BLaER1 (cell line): ENCODE measurements around the gene DAPK2.

Source experiments
- H3K27ac ChIP-seq: shearing (Covaris generic); formaldehyde crosslinking; 2 replicates; pipeline ENCODE4 v1.8.1; 2022
- H3K27me3 ChIP-seq: shearing (Covaris generic); formaldehyde crosslinking; 2 replicates; pipeline ENCODE4 v1.8.1; 2022
- H3K36me3 ChIP-seq: shearing (Covaris generic); formaldehyde crosslinking; 2 replicates; pipeline ENCODE4 v1.8.1; 2022
- H3K4me1 ChIP-seq: shearing (Covaris generic); formaldehyde crosslinking; 2 replicates; pipeline ENCODE4 v1.8.1; 2022
- H3K4me2 ChIP-seq: shearing (Covaris generic); formaldehyde crosslinking; 2 replicates; pipeline ENCODE4 v1.8.1; 2022
- H3K4me3 ChIP-seq: shearing (Covaris generic); formaldehyde crosslinking; 2 replicates; pipeline ENCODE4 v1.8.1; 2022
- H3K9ac ChIP-seq: shearing (Covaris generic); formaldehyde crosslinking; 2 replicates; pipeline ENCODE4 v1.8.1; 2022
- H3K9me3 ChIP-seq: shearing (Covaris generic); formaldehyde crosslinking; 2 replicates; pipeline ENCODE4 v1.8.1; 2022
- H4K20me1 ChIP-seq: shearing (Covaris generic); formaldehyde crosslinking; 2 replicates; pipeline ENCODE4 v1.8.1; 2022
- Cebpa-rat ChIP-seq: shearing (Covaris generic); IDR thresholded peaks from 2 replicates; pipeline ENCODE4 v1.8.1; 2022

Gene DAPK2

GRCh38 chr15:63991706-63992105 is 54.6 kb downstream of the DAPK2 start:
- Histone ChIP-seq H3K4me3 (no peak overlapping the region), H3K4me2 (peak overlapping the region; percentile 65), H3K27ac (peak overlapping the region; percentile 28; the same call in 1 of the 2 replicates), H3K9ac (no peak overlapping the region; the same call in 1 of the 2 replicates), H3K9me3 (no peaks in the 10 kb centered on the region), H3K36me3 (no peaks in the 10 kb centered on the region), H4K20me1 (no peaks in the 10 kb centered on the region), H3K4me1 (peaks cover 37% of the 10 kb centered on the region), H3K27me3 (no peaks in the 10 kb centered on the region)
- no peak for TF ChIP-seq Cebpa-rat

GRCh38 chr15:63990454-63990853 is 55.8 kb downstream of the DAPK2 start:
- Histone ChIP-seq H3K4me2 (peak overlapping the region; percentile 65), H3K9ac (no peak overlapping the region), H3K27ac (peak overlapping the region; percentile 58), H3K9me3 (no peaks in the 10 kb centered on the region), H4K20me1 (no peaks in the 10 kb centered on the region), H3K27me3 (no peaks in the 10 kb centered on the region), H3K4me3 (no peak overlapping the region), H3K36me3 (no peaks in the 10 kb centered on the region), H3K4me1 (peaks cover 42% of the 10 kb centered on the region)
- no peak for TF ChIP-seq Cebpa-rat

GRCh38 chr15:63987796-63988378 is 58.4 kb downstream of the DAPK2 start:
- Histone ChIP-seq H3K27me3 (no peaks in the 10 kb centered on the region), H4K20me1 (no peaks in the 10 kb centered on the region), H3K4me1 (peaks cover 48% of the 10 kb centered on the region), H3K27ac (no peak overlapping the region), H3K4me2 (no peak overlapping the region), H3K4me3 (no peak overlapping the region), H3K9me3 (no peaks in the 10 kb centered on the region), H3K9ac (no peak overlapping the region), H3K36me3 (no peaks in the 10 kb centered on the region)
- no peak for TF ChIP-seq Cebpa-rat

GRCh38 chr15:63986751-63987341 is 59.4 kb downstream of the DAPK2 start:
- TF ChIP-seq Cebpa-rat, result no peak
- H3K9ac ChIP-seq, result no peak overlapping the region
- H4K20me1 ChIP-seq, result no peaks in the 10 kb centered on the region
- no peaks in the 10 kb centered on the region for H3K36me3 ChIP-seq
- H3K4me3 ChIP-seq, result no peak overlapping the region
- H3K4me1 ChIP-seq, result peaks cover 45% of the 10 kb centered on the region
- no peaks in the 10 kb centered on the region for H3K27me3 ChIP-seq
- no peak overlapping the region for H3K4me2 ChIP-seq
- no peak overlapping the region for H3K27ac ChIP-seq
- no peaks in the 10 kb centered on the region for H3K9me3 ChIP-seq

- no peak for TF ChIP-seq Cebpa-rat
- Histone ChIP-seq H3K4me3 (no peak overlapping the region), H3K9me3 (no peaks in the 10 kb centered on the region), H3K4me2 (no peak overlapping the region), H3K36me3 (no peaks in the 10 kb centered on the region), H4K20me1 (no peaks in the 10 kb centered on the region), H3K27me3 (no peaks in the 10 kb centered on the region), H3K9ac (no peak overlapping the region), H3K4me1 (peaks cover 38% of the 10 kb centered on the region), H3K27ac (no peak overlapping the region)
Observed at GRCh38 chr15:63986185-63986680, 60.1 kb downstream of the DAPK2 start.

- H3K27ac ChIP-seq, result no peak overlapping the region
- no peak overlapping the region for H3K9ac ChIP-seq
- H3K4me1 ChIP-seq, result peaks cover 31% of the 10 kb centered on the region
- H3K4me2 ChIP-seq, result no peak overlapping the region
- no peaks in the 10 kb centered on the region for H3K9me3 ChIP-seq
- no peak for TF ChIP-seq Cebpa-rat
- H3K4me3 ChIP-seq, result no peak overlapping the region
- no peaks in the 10 kb centered on the region for H3K36me3 ChIP-seq
- H3K27me3 ChIP-seq, result no peaks in the 10 kb centered on the region
- no peaks in the 10 kb centered on the region for H4K20me1 ChIP-seq
Observed at GRCh38 chr15:63985221-63986184, 60.8 kb downstream of the DAPK2 start.

GRCh38 chr15:63984331-63984730 is 62.0 kb downstream of the DAPK2 start:
- no peaks in the 10 kb centered on the region for H4K20me1 ChIP-seq
- no peaks in the 10 kb centered on the region for H3K36me3 ChIP-seq
- H3K27ac ChIP-seq, result no peak overlapping the region
- no peak overlapping the region for H3K4me2 ChIP-seq
- no peaks in the 10 kb centered on the region for H3K27me3 ChIP-seq
- peaks cover 24% of the 10 kb centered on the region for H3K4me1 ChIP-seq
- H3K9me3 ChIP-seq, result no peaks in the 10 kb centered on the region
- TF ChIP-seq Cebpa-rat, result no peak
- no peak overlapping the region for H3K4me3 ChIP-seq
- H3K9ac ChIP-seq, result no peak overlapping the region

GRCh38 chr15:63983061-63983711 is 63.1 kb downstream of the DAPK2 start:
- no peak overlapping the region for H3K9ac ChIP-seq

GRCh38 chr15:63982381-63982854 is 63.9 kb downstream of the DAPK2 start:
- H3K36me3 ChIP-seq, result no peaks in the 10 kb centered on the region
- H3K9ac ChIP-seq, result no peak overlapping the region
- H3K4me1 ChIP-seq, result peaks cover 24% of the 10 kb centered on the region
- H3K27ac ChIP-seq, result no peak overlapping the region
- H3K9me3 ChIP-seq, result no peaks in the 10 kb centered on the region
- no peaks in the 10 kb centered on the region for H3K27me3 ChIP-seq
- no peaks in the 10 kb centered on the region for H4K20me1 ChIP-seq
- TF ChIP-seq Cebpa-rat, result no peak
- H3K4me2 ChIP-seq, result 0 out of 2 replicates have a peak overlapping the region, but pooled peaks have one; percentile 4
- H3K4me3 ChIP-seq, result no peak overlapping the region

More at GRCh38 chr15:63983061-63983711, 63.1 kb downstream of the DAPK2 start:
- Histone ChIP-seq H3K9me3 (no peaks in the 10 kb centered on the region), H3K27ac (no peak overlapping the region), H3K4me3 (no peak overlapping the region), H3K4me2 (no peak overlapping the region), H4K20me1 (no peaks in the 10 kb centered on the region), H3K4me1 (peaks cover 24% of the 10 kb centered on the region), H3K36me3 (no peaks in the 10 kb centered on the region), H3K27me3 (no peaks in the 10 kb centered on the region)
- no peak for TF ChIP-seq Cebpa-rat
